ENCODE results near the gene MED13L. TPM values are rescaled to one million over a fixed set of nuclear protein-coding genes. Genes with fewer than 3 reads are reported as not detected.

The MED13L gene
- total and polyA plus RNA-seq, 2 of the 8 experiments (the other 6 are each of a cell fraction or from before 2014, with no cell fraction given) = 15.9 to 51.7 TPM

- TF ChIP-seq RAD21 (IDR thresholded peaks at IDR 0.05 in 1 of 2, conservative IDR thresholded peaks at IDR 0.05 in 1 of 2; ENCODE audit: low read depth in 2 of 2, low read length in 2 of 2) = no peak
- no peak for TF ChIP-seq POLR2A (IDR thresholded peaks at IDR 0.05; ENCODE audit: control extremely low read depth in 1 of 2, low read depth in 2 of 2, low read length in 2 of 2)
- no peak for TF ChIP-seq TEAD4 (IDR thresholded peaks at IDR 0.05; ENCODE audit: low read depth, low read length)
Measured at GRCh38 chr12:115956659-115957058, 320.8 kb downstream of the MED13L start (continued).
